Dermis microvascular lymphatic vessel endothelial cell (primary cell): ENCODE results near the gene ZCCHC7. TPM values are rescaled to one million over a fixed set of nuclear protein-coding genes. Genes with fewer than 3 reads are reported as not detected.
"Not testable (repeated sequence)": the region's sequence is repeated elsewhere in the genome, so short reads cannot be mapped to it uniquely, and the experiment has no call there.

Experiments used
- DNase-seq, 2 donors: peaks; one replicate each; pipeline versions ENCODE4 v3.0.0 to v3.0.0-alpha.2; 2010; ENCODE audit warnings: low read depth in 2 of 2
- total RNA-seq: library from RNA; depleted of rRNA; stranded (reverse); fragments of >200 nt; gene quantifications from 2 replicates; pipeline ENCODE4 v1.2.1, GENCODE V29; 2014

Gene ZCCHC7
- total RNA-seq, 1 donor from 2014 or later = 6.9 TPM

GRCh38 chr9:37172557-37172956 lies 52.2 kb downstream of the ZCCHC7 start:
- no peak for DNase-seq

GRCh38 chr9:37174247-37174646 lies 53.9 kb downstream of the ZCCHC7 start:
- peak in 1 of 2 donors; percentile 88 for DNase-seq

GRCh38 chr9:37178742-37179141 lies 58.4 kb downstream of the ZCCHC7 start:
- DNase-seq = no peak

- no peak for DNase-seq
Observed at GRCh38 chr9:37179576-37179975, 59.2 kb downstream of the ZCCHC7 start.

GRCh38 chr9:37180138-37180537 lies 59.8 kb downstream of the ZCCHC7 start:
- DNase-seq = no peak

GRCh38 chr9:37182718-37183117 lies 62.3 kb downstream of the ZCCHC7 start:
- DNase-seq = no peak

GRCh38 chr9:37184905-37185867 lies 64.8 kb downstream of the ZCCHC7 start:
- DNase-seq = no peak

- no peak for DNase-seq
Observed at GRCh38 chr9:37187292-37187691, 66.9 kb downstream of the ZCCHC7 start.

GRCh38 chr9:37187713-37188439 lies 67.5 kb downstream of the ZCCHC7 start:
- peak in 1 of 2 donors; percentile 37 for DNase-seq

- DNase-seq = not testable (repeated sequence)
Observed at GRCh38 chr9:37190739-37191138, 70.4 kb downstream of the ZCCHC7 start.

- DNase-seq = no peak
Observed at GRCh38 chr9:37191403-37192089, 71.2 kb downstream of the ZCCHC7 start.

GRCh38 chr9:37192803-37193202 lies 72.4 kb downstream of the ZCCHC7 start:
- no peak for DNase-seq

GRCh38 chr9:37197158-37198038 lies 77.0 kb downstream of the ZCCHC7 start:
- peak in 1 of 2 donors; percentile 87 for DNase-seq

GRCh38 chr9:37198039-37198729 lies 77.8 kb downstream of the ZCCHC7 start:
- no peak for DNase-seq

- DNase-seq = no peak
Observed at GRCh38 chr9:37198831-37199230, 78.5 kb downstream of the ZCCHC7 start.

GRCh38 chr9:37200433-37201005 lies 80.1 kb downstream of the ZCCHC7 start:
- DNase-seq = peak in 1 of 2 donors; percentile 78

- DNase-seq = no peak
Observed at GRCh38 chr9:37201581-37201980, 81.2 kb downstream of the ZCCHC7 start.

GRCh38 chr9:37202091-37202490 lies 81.7 kb downstream of the ZCCHC7 start:
- no peak for DNase-seq

- DNase-seq = not testable (repeated sequence)
Observed at GRCh38 chr9:37203456-37203855, 83.1 kb downstream of the ZCCHC7 start.

- no peak for DNase-seq
Observed at GRCh38 chr9:37206121-37206620, 85.8 kb downstream of the ZCCHC7 start.
